AG04449 (cell line): Measurements from ENCODE around the gene U2AF2.

ENCODE experiments used
- CTCF ChIA-PET: fragments of 350-600 bp; formaldehyde crosslinking; extraction: SDS; loops from one replicate; lab custom pipeline; 2021; ENCODE audit warnings: antibody characterized with exemption; lab: Yijun Ruan, JAX
- POLR2A ChIA-PET: fragments of 400-600, 350-600 bp; formaldehyde crosslinking; extraction: SDS; loops from one replicate; lab custom pipeline; 2020; ENCODE audit warnings: antibody characterized with exemption, inconsistent platforms; lab: Yijun Ruan, JAX
- DNase-seq: peaks from one replicate; pipeline ENCODE4 v3.0.0-alpha.2; 2010; ENCODE audit warnings: low read depth, low spot score
- H3K4me3 ChIP-seq: 2 replicates; pipeline ENCODE4 v1.5.1; 2011; ENCODE audit warnings: low read depth, mild to moderate bottlenecking, control low read depth, low read length
- TF ChIP-seq, protein P1 (sequence below): IDR thresholded peaks from one replicate; pipeline ENCODE4 v1.5.1; 2011; ENCODE audit warnings: mild to moderate bottlenecking, moderate library complexity, low read length, control low read depth, inconsistent platforms; ENCODE audit not compliant: insufficient read depth; ENCODE audit errors: missing control alignments

The U2AF2 gene

DNA sequence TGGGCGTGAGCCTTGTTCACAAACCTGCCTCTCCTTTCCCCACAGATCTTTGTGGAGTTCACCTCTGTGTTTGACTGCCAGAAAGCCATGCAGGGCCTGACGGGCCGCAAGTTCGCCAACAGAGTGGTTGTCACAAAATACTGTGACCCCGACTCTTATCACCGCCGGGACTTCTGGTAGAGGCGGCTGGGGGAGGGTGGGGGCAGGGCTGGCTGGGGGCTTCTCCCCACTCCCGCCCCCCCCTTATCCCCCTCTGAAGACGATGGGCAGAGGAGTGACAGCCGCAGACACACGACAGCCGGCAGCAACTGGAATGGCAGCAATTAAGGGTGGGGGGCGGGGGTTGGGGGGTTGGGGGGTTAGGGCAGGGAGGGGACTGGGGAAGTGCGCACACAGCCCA lies 19.1 kb downstream of the U2AF2 start:
- TF ChIP-seq, protein P1, sequence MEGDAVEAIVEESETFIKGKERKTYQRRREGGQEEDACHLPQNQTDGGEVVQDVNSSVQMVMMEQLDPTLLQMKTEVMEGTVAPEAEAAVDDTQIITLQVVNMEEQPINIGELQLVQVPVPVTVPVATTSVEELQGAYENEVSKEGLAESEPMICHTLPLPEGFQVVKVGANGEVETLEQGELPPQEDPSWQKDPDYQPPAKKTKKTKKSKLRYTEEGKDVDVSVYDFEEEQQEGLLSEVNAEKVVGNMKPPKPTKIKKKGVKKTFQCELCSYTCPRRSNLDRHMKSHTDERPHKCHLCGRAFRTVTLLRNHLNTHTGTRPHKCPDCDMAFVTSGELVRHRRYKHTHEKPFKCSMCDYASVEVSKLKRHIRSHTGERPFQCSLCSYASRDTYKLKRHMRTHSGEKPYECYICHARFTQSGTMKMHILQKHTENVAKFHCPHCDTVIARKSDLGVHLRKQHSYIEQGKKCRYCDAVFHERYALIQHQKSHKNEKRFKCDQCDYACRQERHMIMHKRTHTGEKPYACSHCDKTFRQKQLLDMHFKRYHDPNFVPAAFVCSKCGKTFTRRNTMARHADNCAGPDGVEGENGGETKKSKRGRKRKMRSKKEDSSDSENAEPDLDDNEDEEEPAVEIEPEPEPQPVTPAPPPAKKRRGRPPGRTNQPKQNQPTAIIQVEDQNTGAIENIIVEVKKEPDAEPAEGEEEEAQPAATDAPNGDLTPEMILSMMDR: no peak
- POLR2A ChIA-PET: no interaction called here
- CTCF ChIA-PET: interaction anchor here (1.0 to 1.7 kb wide), 4 partner anchors 14 to 41 kb away, joined by 3 to 8 read pairs (median 4); partner anchors contain the start of gene U2AF2
- H3K4me3 ChIP-seq: peak overlapping the region; percentile 66; the same call in 1 of the 2 replicates
- DNase-seq: no peak

DNA sequence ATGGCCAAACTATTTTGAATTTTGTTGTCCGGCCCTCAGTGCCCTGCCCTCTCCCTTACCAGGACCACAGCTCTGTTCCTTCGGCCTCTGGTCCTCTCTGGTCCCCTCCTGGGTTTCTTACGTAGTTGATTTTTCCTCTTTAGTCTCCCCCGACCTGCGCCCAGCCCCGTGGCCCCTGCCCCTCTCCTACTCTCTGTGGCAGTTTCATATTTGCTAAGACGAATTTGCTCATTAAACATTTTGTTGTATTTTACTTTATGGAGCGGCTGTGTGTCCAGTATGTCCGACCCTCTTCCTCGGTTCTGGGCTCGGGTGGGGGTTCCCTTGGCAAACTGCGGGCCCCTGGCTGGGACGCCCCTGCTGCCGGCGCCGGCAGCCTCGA lies 19.6 kb downstream of the U2AF2 start:
- TF ChIP-seq, protein P1: no peak
- H3K4me3 ChIP-seq: peak overlapping the region; percentile 66
- CTCF ChIA-PET: interaction anchor here (1.7 kb wide), 1 partner anchor 22 kb away, joined by 8 read pairs; no protein-coding TSS in a partner anchor
- POLR2A ChIA-PET: no interaction called here
- DNase-seq: no peak

DNA sequence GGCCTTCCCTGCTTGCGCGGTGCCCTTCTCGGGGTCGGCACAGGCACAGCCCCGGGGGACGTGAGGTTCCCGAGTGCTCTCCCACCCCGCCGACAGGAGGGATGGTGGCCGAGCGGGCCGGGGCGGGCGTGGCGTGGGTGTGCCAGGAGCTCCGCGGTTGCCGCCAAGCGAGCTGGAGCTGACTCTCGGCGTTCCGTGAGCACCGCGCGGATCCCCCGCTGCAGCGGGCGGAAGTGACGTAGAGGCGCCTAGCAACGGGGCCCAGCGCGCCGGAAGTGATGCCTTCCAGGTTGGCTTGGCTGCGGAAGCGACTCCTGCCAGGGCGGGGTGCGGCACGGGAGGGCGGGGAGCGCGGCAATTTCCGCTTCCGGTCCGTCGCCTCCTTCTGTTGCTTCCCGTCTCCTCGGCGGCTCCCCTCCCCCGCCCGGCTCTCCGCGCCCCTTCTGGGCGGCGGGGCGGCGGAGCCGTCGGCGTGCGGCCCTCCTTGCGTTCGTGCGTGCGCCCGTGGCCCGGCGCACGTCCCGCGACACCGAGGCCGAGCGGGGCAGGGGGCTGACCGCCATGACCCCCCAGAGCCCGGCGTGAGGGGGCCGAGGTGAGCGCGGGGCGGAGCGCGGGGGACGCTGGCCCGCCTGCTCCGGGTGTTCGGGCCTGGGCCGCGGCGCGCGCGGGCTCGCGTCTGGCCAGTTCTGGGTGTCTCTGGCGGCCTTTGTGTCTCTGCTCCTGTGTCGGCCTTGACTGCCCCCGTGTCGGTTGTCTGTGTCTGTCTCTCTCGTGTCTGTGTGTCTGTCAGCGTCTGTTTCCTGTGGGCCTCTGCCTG lies 20.2 kb downstream of the U2AF2 start, which contains the start of gene EPN1:
TSS of gene EPN1 (plus strand) at position 386 of the 820 bp plus-strand sequence. CDS start 3,402 bp downstream, outside the sequence.
- peak within 1 kb of the TSS; percentile 66 for H3K4me3 ChIP-seq
- POLR2A ChIA-PET: no interaction called here
- TF ChIP-seq, protein P1: no peak
- CTCF ChIA-PET: no interaction called here
- DNase-seq: peak; percentile 59

DNA sequence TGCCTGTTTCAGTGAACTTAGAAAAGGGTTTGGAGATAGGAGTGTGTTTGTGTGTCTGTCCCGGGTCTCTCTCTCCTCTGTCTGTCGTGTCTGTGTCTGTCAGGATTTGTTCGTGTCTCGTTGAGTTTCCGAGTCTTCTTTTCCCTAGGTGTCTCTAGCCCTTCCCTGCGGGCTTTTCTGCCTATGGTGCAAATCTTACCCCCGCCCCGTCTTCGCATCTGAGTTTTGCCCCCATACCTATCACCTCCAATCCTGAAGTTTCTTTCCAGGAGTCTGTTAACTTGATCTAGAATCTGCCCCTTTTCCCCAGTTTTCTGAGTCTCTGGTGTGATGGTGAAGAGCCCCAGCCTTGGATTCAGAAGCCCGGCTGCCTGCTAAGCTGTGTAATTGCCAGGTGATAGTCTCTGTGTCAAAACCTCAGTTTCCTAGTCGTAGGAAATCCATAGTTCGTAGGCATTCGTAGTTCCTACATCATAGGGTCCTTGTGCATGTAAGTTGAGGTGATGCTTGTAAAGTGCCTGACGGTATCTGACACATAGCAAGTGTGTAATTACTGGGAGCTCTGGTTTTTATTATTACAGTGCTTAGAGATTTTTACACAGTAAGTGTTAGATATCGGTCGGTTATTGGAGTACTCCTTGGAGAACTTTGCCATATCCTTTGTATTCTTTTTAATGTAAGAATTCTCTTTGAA lies 21.0 kb downstream of the U2AF2 start:
- CTCF ChIA-PET: interaction anchor here (0.8 kb wide), 1 partner anchor 9 kb away, joined by 3 read pairs; no protein-coding TSS in a partner anchor
- H3K4me3 ChIP-seq: peak overlapping the region; percentile 66
- TF ChIP-seq, protein P1: no peak
- no peak for DNase-seq
- POLR2A ChIA-PET: interaction anchor here (0.5 kb wide), 1 partner anchor 43 kb away, joined by 3 read pairs; no protein-coding TSS in a partner anchor

DNA sequence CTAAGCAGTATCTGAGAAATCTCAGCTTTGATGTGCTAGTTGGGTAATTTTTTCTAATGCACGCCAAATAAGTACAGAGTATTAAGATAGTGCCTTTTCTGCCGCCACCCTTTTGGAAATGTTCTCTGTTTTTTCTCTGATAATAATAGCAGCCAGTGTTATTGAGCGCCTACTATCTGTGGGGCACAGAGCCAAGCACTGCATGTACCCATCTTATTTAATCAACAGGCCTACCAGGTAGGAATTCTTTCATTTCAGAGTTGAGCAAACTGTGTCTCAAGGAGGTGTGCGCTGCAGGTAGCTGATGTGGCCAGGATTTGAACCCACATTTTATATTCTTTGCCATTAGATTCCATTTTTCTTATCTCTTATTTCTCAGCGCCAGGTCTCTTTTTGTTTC lies 21.5 kb downstream of the U2AF2 start:
- POLR2A ChIA-PET: interaction anchor here (0.5 kb wide), 1 partner anchor 44 kb away, joined by 3 read pairs; no protein-coding TSS in a partner anchor
- TF ChIP-seq, protein P1: no peak
- DNase-seq: no peak
- H3K4me3 ChIP-seq: peak overlapping the region; percentile 66
- CTCF ChIA-PET: interaction anchor here (0.8 to 1.0 kb wide), 3 partner anchors 8 to 22 kb away, joined by 3 to 4 read pairs (median 3); no protein-coding TSS in a partner anchor
